Kidney glomerular epithelial cell (primary cell): ENCODE data around the gene HSPB7.
A peak's percentile ranks its signal among the peaks of the same experiment; 100 is the strongest.
"Not testable (repeated sequence)": the region's sequence is repeated elsewhere in the genome, so short reads cannot be mapped to it uniquely, and the experiment has no call there.

Source experiments
- DNase-seq: peaks from one replicate; lab custom pipeline; 2025; lab: John Stamatoyannopoulos, UW

Gene HSPB7

GRCh38 chr1:16050328-16050727 lies 32.5 kb upstream of the HSPB7 start:
- DNase-seq: no peak

GRCh38 chr1:16048573-16049189 lies 30.8 kb upstream of the HSPB7 start:
- DNase-seq: no peak

GRCh38 chr1:16047791-16048475 lies 30.1 kb upstream of the HSPB7 start:
- no peak for DNase-seq

- DNase-seq: no peak
Observed at GRCh38 chr1:16046842-16047241, 29.0 kb upstream of the HSPB7 start.

GRCh38 chr1:16043950-16044349 lies 26.1 kb upstream of the HSPB7 start:
- DNase-seq: no peak

GRCh38 chr1:16043521-16043920 lies 25.7 kb upstream of the HSPB7 start, which contains the start of gene CLCNKB:
TSS of gene CLCNKB (plus strand) at chr1:16043782. CDS start at chr1:16044493, 711 bp downstream.
- no peak for DNase-seq

GRCh38 chr1:16042654-16043053 lies 24.8 kb upstream of the HSPB7 start:
- not testable (repeated sequence) for DNase-seq

GRCh38 chr1:16042096-16042495 lies 24.3 kb upstream of the HSPB7 start:
- DNase-seq: no peak

GRCh38 chr1:16041200-16041599 lies 23.4 kb upstream of the HSPB7 start:
- DNase-seq: no peak

GRCh38 chr1:16039871-16040270 lies 22.0 kb upstream of the HSPB7 start:
- not testable (repeated sequence) for DNase-seq

- DNase-seq: peak; percentile 34
Observed at GRCh38 chr1:16038620-16038912, 20.7 kb upstream of the HSPB7 start.

- not testable (repeated sequence) for DNase-seq
Observed at GRCh38 chr1:16036461-16036860, 18.6 kb upstream of the HSPB7 start.

- DNase-seq: not testable (repeated sequence)
Observed at GRCh38 chr1:16033103-16033632, 15.3 kb upstream of the HSPB7 start.

- peak; percentile 44 for DNase-seq
Observed at GRCh38 chr1:16032388-16033102, 14.7 kb upstream of the HSPB7 start.

- no peak for DNase-seq
Observed at GRCh38 chr1:16031551-16031950, 13.7 kb upstream of the HSPB7 start.

- no peak for DNase-seq
Observed at GRCh38 chr1:16029288-16029687, 11.4 kb upstream of the HSPB7 start.

- not testable (repeated sequence) for DNase-seq
Observed at GRCh38 chr1:16029003-16029268, 11.1 kb upstream of the HSPB7 start.

GRCh38 chr1:16028237-16029002 lies 10.6 kb upstream of the HSPB7 start:
- no peak for DNase-seq

- no peak for DNase-seq
Observed at GRCh38 chr1:16026723-16027484, 9.1 kb upstream of the HSPB7 start.

GRCh38 chr1:16026302-16026701 lies 8.5 kb upstream of the HSPB7 start:
- not testable (repeated sequence) for DNase-seq

GRCh38 chr1:16023050-16023653 lies 5.3 kb upstream of the HSPB7 start:
- DNase-seq: no peak
